Measurements from ENCODE around the gene MTARC2. TPM values are rescaled to one million over a fixed set of nuclear protein-coding genes. Genes with fewer than 3 reads are reported as not detected.
A peak's percentile ranks its signal among the peaks of the same experiment; 100 is the strongest.

Gene MTARC2
- total RNA-seq, 1 experiment from 2014 or later, result 5.4 TPM

DNA sequence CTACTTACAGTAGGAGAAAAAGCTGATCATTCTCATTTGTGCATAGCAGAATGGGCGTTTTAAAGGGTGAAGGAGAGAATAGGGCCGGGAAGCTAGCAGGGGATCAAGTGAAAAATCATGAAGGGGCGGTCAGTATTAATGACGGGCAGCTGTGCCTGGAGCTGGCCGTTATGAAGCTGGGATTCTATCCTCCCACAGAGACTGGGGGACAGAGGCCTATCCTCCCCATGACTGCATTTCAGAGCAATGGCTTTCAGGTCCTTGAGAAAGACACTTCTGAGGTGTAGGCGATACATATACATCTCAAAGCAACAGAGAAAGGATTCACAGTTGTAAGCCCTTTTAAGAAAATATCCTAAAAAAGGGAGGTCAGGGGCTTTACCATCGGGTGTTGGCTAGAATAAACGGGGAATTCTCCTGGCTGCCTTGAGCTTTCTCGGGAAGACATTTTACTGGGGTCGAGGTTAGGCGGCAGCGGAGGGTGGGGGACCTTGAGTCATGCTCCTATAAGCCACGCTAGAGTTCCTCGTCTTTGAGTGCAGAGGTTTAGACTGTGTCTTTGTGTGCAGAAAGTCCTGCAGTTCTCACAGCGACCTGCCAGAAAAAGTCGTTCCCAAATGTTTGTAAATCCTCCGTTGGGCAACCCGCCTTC lies 559 bp upstream of the MTARC2 start:
- Histone ChIP-seq H3K4me1 (peaks cover 11% of the 10 kb centered on the region; the same call in 1 of the 2 replicates), H3K27me3 (no peaks in the 10 kb centered on the region), H3K9me3 (replicated peaks) (no peaks in the 10 kb centered on the region), H3K27ac (peak overlapping the region; percentile 75), H3K36me3 (no peaks in the 10 kb centered on the region), H3K4me3 (peak overlapping the region; percentile 81)
- DNase-seq, result peak; percentile 48 to 70

GRCh38 chr1:220748936-220749335 lies 814 bp downstream of the MTARC2 start:
- H3K9me3 ChIP-seq (replicated peaks), result no peaks in the 10 kb centered on the region
- peak in 1 of 2 experiments; percentile 11 for DNase-seq
- no peak overlapping the region for H3K27ac ChIP-seq
- no peaks in the 10 kb centered on the region for H3K36me3 ChIP-seq
- peak overlapping the region; percentile 81 for H3K4me3 ChIP-seq
- peaks cover 11% of the 10 kb centered on the region; the same call in 1 of the 2 replicates for H3K4me1 ChIP-seq
- no peaks in the 10 kb centered on the region for H3K27me3 ChIP-seq

- no peak overlapping the region for H3K4me3 ChIP-seq
- H3K27me3 ChIP-seq, result no peaks in the 10 kb centered on the region
- H3K36me3 ChIP-seq, result 0 out of 2 replicates have a peak, but pooled peaks cover 2% of the 10 kb centered on the region
- H3K4me1 ChIP-seq, result peaks cover 11% of the 10 kb centered on the region; the same call in 1 of the 2 replicates
- no peak for DNase-seq
- H3K27ac ChIP-seq, result no peak overlapping the region
- no peaks in the 10 kb centered on the region for H3K9me3 ChIP-seq (replicated peaks)
Observed at GRCh38 chr1:220750131-220750515, 2.0 kb downstream of the MTARC2 start.

DNA sequence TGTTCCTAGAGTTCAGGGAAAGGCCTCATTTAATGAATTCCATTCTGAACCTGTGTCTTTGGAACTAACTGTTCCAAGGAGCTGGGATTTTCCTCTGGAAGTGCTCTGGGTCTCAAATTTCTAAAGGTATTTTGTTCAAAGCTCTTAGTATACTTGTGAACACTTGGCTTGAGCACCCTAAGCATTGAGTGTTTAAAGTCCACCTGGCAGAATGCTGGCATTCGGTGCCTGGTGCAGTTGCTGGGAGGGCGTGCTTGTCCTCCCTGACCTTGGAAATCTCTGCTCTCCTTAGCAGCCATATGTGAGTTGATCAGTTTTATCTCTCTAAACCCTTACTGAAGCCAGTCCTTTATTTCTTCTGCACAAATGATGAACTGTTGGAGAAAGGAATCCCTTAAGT lies 3.0 kb downstream of the MTARC2 start:
- Histone ChIP-seq H3K9me3 (replicated peaks) (no peaks in the 10 kb centered on the region), H3K27me3 (no peaks in the 10 kb centered on the region), H3K4me1 (peaks cover 11% of the 10 kb centered on the region; the same call in 1 of the 2 replicates), H3K27ac (no peak overlapping the region), H3K4me3 (no peak overlapping the region), H3K36me3 (peaks cover 7% of the 10 kb centered on the region)
- no peak for DNase-seq

- H3K27ac ChIP-seq, result no peak overlapping the region
- H3K36me3 ChIP-seq, result peaks cover 11% of the 10 kb centered on the region
- DNase-seq, result no peak
- H3K9me3 ChIP-seq (replicated peaks), result no peaks in the 10 kb centered on the region
- H3K4me1 ChIP-seq, result no peaks in the 10 kb centered on the region
- no peaks in the 10 kb centered on the region for H3K27me3 ChIP-seq
- H3K4me3 ChIP-seq, result no peak overlapping the region
Observed at GRCh38 chr1:220754212-220754917, 6.2 kb downstream of the MTARC2 start.

DNA sequence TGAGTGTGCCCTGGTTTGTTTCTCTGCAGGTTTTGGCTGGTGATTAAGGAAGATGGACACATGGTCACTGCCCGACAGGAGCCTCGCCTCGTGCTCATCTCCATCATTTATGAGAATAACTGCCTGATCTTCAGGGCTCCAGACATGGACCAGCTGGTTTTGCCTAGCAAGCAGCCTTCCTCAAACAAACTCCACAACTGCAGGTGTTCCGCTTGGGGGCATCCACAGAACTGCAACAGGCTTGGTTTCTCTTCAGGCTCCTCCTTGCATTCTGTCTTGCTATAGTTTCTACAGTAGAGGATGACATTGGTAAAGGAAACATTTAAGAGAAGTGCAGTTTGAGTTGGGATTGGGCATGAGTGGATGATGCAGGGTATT lies 6.8 kb downstream of the MTARC2 start:
- no peaks in the 10 kb centered on the region for H3K4me1 ChIP-seq
- no peaks in the 10 kb centered on the region for H3K9me3 ChIP-seq (replicated peaks)
- H3K27me3 ChIP-seq, result no peaks in the 10 kb centered on the region
- H3K27ac ChIP-seq, result no peak overlapping the region
- DNase-seq, result no peak
- H3K36me3 ChIP-seq, result peaks cover 11% of the 10 kb centered on the region
- no peak overlapping the region for H3K4me3 ChIP-seq

- H3K4me3 ChIP-seq, result no peak overlapping the region
- H3K9me3 ChIP-seq (replicated peaks), result no peaks in the 10 kb centered on the region
- H3K27ac ChIP-seq, result no peak overlapping the region
- peaks cover 11% of the 10 kb centered on the region for H3K36me3 ChIP-seq
- no peaks in the 10 kb centered on the region for H3K27me3 ChIP-seq
- no peak for DNase-seq
- H3K4me1 ChIP-seq, result no peaks in the 10 kb centered on the region
Observed at GRCh38 chr1:220755309-220755708, 7.2 kb downstream of the MTARC2 start.

GRCh38 chr1:220757441-220757840 lies 9.3 kb downstream of the MTARC2 start:
- no peak overlapping the region for H3K4me3 ChIP-seq
- no peaks in the 10 kb centered on the region for H3K9me3 ChIP-seq (replicated peaks)
- H3K27me3 ChIP-seq, result no peaks in the 10 kb centered on the region
- DNase-seq, result no peak
- H3K4me1 ChIP-seq, result no peaks in the 10 kb centered on the region
- H3K27ac ChIP-seq, result no peak overlapping the region
- peaks cover 11% of the 10 kb centered on the region for H3K36me3 ChIP-seq

DNA sequence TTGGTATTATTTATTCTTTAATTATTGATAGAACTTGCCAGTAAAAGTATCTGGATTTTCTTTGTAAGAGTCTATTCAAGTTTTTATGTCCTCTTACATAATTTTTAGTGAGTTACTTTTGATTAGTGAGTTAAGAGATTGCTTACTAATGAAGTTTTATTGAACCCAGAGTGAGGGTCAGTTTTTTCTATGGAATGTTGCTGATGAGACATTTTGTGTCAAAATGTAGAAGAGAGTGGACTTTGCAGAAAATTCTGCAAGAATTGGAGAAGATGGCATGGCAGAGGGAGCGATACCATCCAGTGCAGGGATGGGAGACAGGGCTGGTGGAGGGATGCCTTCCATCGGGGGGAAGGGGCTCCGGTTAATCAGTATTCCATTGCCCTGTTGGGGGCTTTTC lies 11.0 kb downstream of the MTARC2 start:
- H3K27ac ChIP-seq, result no peak overlapping the region
- peaks cover 11% of the 10 kb centered on the region for H3K36me3 ChIP-seq

DNA sequence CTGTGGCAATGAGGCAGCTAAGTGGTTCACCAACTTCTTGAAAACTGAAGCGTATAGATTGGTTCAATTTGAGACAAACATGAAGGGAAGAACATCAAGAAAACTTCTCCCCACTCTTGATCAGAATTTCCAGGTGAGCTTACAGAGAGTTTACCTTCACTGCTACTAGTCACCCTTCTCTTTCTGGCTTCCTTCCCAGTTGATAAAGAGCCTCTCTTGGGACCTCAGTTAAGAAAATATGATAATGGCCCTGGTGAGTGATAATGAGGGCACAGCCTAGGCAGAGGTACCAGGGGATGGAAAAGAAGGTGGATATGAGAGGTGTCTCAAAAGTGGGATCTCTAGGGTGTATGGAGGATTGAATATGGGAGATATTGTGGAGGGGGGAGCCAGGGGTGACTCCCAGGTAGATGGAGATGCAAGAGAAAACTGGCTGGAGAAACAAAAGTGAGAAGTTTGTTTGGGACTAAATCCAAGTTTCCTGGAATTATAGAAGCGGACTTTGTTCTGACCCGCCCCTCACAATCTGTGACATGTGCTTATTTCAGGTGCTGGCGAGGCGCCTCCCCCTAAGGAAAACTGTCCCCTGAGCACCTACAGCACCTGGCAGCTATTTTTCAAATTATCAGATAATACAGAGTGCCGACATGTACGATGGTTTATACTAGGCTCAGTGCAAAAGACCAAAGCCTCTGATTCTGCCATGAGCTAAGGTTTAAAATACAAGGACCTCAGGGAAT lies 13.7 kb downstream of the MTARC2 start:
- Histone ChIP-seq H3K27me3 (no peaks in the 10 kb centered on the region), H3K9me3 (replicated peaks) (no peaks in the 10 kb centered on the region), H3K4me3 (no peak overlapping the region), H3K4me1 (no peaks in the 10 kb centered on the region), H3K36me3 (peaks cover 4% of the 10 kb centered on the region; the same call in 1 of the 2 replicates), H3K27ac (no peak overlapping the region)
- DNase-seq, result no peak

More for the DNA sequence above, 11.0 kb downstream of the MTARC2 start:
- Histone ChIP-seq H3K4me3 (no peak overlapping the region), H3K4me1 (no peaks in the 10 kb centered on the region), H3K27me3 (no peaks in the 10 kb centered on the region), H3K9me3 (replicated peaks) (no peaks in the 10 kb centered on the region)
- no peak for DNase-seq

DNA sequence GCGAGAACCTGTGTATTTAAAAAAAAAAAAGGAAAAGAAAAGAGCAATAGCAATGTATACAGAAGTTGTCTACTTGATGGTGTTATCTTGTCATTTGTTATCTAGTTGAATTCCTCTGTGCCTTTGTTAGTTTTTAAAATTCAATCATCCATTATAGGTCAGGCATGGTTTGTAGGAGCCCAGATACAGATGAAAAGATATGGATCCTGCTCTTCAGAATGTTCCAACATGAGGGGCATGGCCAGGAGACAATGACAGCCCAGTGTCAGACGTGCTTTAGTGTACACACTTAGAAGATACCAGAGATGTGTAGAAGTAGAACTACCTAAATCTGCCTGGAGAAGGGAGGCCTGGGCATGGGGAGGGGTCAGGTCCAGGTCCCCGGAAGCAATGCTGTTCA lies 16.6 kb downstream of the MTARC2 start:
- Histone ChIP-seq H3K9me3 (replicated peaks) (no peaks in the 10 kb centered on the region; the same call in 1 of the 2 replicates), H3K27ac (no peak overlapping the region), H3K4me1 (peaks cover 3% of the 10 kb centered on the region; the same call in 1 of the 2 replicates), H3K36me3 (peaks cover 2% of the 10 kb centered on the region; the same call in 1 of the 2 replicates), H3K4me3 (no peak overlapping the region), H3K27me3 (no peaks in the 10 kb centered on the region)
- DNase-seq, result no peak

- Histone ChIP-seq H3K36me3 (peaks cover 5% of the 10 kb centered on the region; the same call in 1 of the 2 replicates), H3K4me1 (peaks cover 3% of the 10 kb centered on the region; the same call in 1 of the 2 replicates), H3K27ac (no peak overlapping the region), H3K9me3 (replicated peaks) (no peaks in the 10 kb centered on the region; the same call in 1 of the 2 replicates), H3K27me3 (no peaks in the 10 kb centered on the region), H3K4me3 (no peak overlapping the region)
- DNase-seq, result peak in 1 of 2 experiments; percentile 31
Observed at GRCh38 chr1:220767312-220768125, 19.4 kb downstream of the MTARC2 start.

GRCh38 chr1:220768126-220768601 lies 20.0 kb downstream of the MTARC2 start:
- no peak overlapping the region for H3K4me3 ChIP-seq
- H3K27ac ChIP-seq, result no peak overlapping the region
- DNase-seq, result no peak
- H3K4me1 ChIP-seq, result peaks cover 3% of the 10 kb centered on the region; the same call in 1 of the 2 replicates
- H3K27me3 ChIP-seq, result no peaks in the 10 kb centered on the region
- peaks cover 5% of the 10 kb centered on the region; the same call in 1 of the 2 replicates for H3K36me3 ChIP-seq
- H3K9me3 ChIP-seq (replicated peaks), result no peaks in the 10 kb centered on the region; the same call in 1 of the 2 replicates

GRCh38 chr1:220769205-220769604 lies 21.1 kb downstream of the MTARC2 start:
- no peaks in the 10 kb centered on the region; the same call in 1 of the 2 replicates for H3K9me3 ChIP-seq (replicated peaks)
- no peak overlapping the region for H3K27ac ChIP-seq
- no peak for DNase-seq
- H3K27me3 ChIP-seq, result no peaks in the 10 kb centered on the region
- H3K36me3 ChIP-seq, result peaks cover 5% of the 10 kb centered on the region; the same call in 1 of the 2 replicates
- peaks cover 3% of the 10 kb centered on the region; the same call in 1 of the 2 replicates for H3K4me1 ChIP-seq
- no peak overlapping the region for H3K4me3 ChIP-seq
